Posterior cingulate gyrus (tissue), 11 donors: Measurements from ENCODE around the gene HIPK2.

ENCODE experiments used
- DNase-seq, 10 donors: peaks; one replicate each; pipeline versions ENCODE4 v3.0.0 to v3.0.0-alpha.2; 2020 to 2021; ENCODE audit warnings: mixed read lengths in 3 of 10
- intact Hi-C: fragments of 100-400 bp; cut with DNase I; formaldehyde crosslinking; loops from one replicate; pipeline ENCODE4 v1.15.1; 2023

The HIPK2 gene

GRCh38 chr7:139777948-139778841 is at the start of gene HIPK2:
Gene HIPK2, minus strand, starts transcription at chr7:139777998. Its CDS starts 375 bp downstream, at chr7:139777623.
- intact Hi-C loops: loop anchor here (2.0 kb wide), 2 partner anchors 131 to 225 kb away; no protein-coding TSS in a partner anchor
- peak; percentile 64 to 96 (median 74) for DNase-seq

GRCh38 chr7:139827042-139827441 is 49.2 kb upstream of the HIPK2 start:
- no peak for DNase-seq
- intact Hi-C loops: no loop called here

DNA sequence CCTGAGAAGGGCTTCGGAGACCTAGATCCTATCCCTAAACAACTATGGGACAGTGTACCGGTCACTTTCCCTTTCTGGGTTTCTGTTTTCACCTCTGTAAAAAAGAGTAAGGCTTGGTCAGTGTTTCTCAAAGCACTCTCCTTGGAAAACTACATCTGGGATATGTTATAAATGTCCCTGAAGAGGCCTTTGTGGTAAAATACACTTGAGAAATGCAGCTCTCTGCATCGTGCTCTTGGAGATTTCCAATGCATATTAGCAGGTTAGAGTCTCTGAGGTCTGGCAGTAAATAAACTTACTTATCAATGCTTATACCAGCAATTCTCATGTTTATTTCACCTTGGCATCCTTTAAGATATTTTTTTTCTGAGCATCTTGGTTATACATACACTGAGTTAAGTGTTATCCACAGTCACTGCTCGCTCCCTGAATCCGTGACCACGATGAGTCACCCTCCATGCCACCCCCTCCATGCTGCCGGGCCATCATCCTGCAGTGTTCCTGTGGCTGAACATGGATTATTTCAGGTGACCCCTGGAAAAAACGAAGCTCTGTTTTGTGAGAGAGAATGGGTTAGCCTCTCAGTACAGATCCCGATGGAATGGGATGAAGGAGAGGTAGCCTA is 48.0 kb upstream of the HIPK2 start:
- peak in 1 of 10 donors; percentile 75 for DNase-seq
- intact Hi-C loops: no loop called here

DNA sequence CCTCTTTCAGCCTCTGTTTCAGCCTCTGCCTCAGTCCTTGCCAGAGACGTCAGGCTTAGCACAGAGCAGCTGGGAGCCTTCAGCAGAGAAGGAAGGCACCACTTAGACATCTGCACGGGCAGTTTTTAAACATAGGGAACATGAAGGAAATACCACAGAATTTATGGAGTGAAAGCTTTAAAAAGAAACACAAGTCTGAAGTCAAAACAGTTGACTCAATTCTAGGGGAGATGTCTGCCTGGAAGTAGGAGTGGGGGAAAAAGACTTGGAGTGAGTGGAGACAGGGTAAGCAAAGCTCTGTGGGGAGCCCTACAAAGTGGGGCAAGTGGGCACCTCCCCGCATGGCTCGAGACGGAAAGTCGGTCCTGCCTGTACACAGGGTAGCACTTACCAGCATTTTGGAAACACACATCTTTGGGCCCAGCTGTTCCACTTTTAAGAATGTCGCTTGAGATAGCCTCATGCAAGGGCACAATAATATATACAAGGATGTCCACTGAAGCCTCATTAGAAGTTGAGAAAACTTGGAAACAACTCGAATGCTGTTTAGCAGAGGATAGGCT is 46.2 kb upstream of the HIPK2 start:
- no peak for DNase-seq
- intact Hi-C loops: no loop called here

DNA sequence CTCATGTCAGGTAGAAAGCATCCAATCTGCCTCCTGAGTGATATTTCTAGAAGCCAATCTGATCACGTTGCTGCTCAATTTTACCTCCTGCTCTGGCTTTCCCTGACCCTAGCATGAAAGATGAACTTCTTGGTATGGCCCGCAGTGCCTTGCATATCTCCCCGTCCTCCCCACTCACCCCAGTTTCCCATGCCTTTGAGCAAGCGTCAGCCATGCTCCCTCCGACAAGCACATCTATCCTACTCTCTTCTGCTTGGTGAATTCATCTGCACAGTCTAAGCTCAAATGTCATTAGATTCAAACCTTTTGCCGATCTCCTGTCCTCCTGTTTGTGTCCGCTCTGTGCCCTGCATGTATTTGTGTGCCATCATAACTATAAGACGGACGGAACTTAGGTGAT is 45.1 kb upstream of the HIPK2 start:
- intact Hi-C loops: no loop called here

DNA sequence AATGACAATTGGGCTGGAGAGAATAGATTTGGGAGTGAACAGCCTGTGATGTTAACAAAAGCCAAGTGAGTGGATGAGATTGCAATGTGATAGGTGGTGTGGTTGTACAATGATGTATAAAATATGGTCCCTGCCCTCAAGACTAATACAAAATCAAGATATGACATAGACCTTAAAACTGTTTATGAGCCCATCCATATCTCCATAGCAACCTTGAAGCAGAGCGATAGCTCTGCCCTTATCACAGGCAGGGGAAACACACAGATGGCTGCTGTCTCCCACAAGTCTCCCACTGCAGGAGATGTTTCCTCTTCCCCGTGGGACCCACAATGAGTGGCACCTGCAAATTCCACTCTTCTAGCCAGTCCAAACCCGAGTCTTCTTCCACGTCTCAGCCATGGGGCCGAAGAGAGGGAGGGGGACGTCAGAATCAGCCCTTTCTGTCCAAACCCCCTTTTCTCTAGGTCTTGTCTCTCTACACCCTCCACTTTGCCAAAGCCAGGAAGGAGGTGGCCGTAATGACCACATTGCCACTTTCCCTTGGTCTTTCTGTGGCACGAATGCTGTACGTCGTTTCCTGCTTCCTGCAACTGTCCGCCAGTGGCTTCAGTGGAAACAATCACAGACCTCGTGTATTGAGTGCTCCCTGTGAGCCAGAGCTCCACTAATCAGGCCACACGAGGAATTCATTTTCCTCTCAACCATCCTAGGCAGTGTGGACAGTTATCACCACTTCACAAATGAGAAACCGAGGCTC is 43.7 kb upstream of the HIPK2 start:
- DNase-seq: no peak
- intact Hi-C loops: no loop called here

More for the DNA sequence above, 45.1 kb upstream of the HIPK2 start:
- no peak for DNase-seq

DNA sequence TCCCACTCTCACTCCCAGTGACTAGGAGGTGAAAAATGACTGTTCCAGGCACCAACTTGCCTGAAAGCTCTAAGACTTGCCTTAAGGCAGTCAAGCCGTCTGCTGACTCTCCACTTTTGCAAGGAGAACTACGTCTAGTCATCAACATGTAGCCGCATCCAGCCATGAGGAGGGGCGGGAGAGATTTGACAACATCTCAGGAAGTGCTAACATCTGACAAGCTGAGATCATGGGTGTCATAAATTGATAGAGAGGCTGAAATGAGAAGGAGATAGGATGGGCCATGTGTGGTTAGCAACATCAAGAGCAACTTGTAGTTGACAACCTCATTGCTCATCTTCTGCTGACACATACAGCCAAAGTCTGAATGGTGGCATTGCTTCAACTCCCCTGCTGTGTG is 42.3 kb upstream of the HIPK2 start:
- DNase-seq: no peak
- intact Hi-C loops: no loop called here

- DNase-seq: no peak
- intact Hi-C loops: no loop called here
Observed at GRCh38 chr7:139817249-139817648, 39.5 kb upstream of the HIPK2 start.

DNA sequence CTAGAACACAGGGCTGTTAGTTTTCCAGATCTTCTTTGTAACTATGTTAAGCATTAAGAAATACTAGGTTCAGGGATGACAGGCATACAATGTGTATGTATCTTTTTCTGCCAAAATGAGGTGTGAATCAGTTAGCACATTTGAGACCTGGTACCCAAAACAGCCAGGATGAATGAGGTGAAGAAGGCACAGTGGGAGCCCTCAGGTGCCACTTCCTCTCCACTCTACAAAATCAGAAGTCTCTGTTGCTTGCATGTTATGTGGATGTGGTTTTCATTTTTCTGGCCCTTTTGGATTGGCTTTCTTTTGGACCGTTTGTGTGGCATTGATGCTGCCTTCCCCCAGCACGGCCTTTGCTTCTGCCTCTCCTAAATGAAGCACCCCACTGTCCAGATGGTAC is 35.9 kb upstream of the HIPK2 start:
- DNase-seq: no peak
- intact Hi-C loops: no loop called here

- DNase-seq: no peak
- intact Hi-C loops: no loop called here
Observed at GRCh38 chr7:139813151-139813550, 35.4 kb upstream of the HIPK2 start.

DNA sequence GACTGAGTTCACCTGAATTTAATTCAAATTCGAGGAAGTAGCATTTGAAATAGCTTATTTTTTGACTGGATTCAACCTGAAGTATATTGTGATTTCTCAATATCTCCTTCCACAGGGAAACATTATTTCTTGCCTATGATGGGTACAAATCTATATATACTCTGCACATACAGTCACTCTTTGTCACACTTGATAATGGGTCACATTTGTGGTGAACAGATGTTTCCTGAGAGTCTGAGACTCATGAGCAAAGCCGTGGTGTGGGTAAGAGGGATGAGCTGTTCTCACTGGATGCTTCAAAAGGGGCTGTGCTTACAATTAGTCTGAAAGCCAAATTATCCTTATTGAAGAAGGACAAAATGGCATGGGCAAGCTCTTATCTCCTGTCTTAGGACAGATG is 33.3 kb upstream of the HIPK2 start:
- intact Hi-C loops: no loop called here
- DNase-seq: no peak

DNA sequence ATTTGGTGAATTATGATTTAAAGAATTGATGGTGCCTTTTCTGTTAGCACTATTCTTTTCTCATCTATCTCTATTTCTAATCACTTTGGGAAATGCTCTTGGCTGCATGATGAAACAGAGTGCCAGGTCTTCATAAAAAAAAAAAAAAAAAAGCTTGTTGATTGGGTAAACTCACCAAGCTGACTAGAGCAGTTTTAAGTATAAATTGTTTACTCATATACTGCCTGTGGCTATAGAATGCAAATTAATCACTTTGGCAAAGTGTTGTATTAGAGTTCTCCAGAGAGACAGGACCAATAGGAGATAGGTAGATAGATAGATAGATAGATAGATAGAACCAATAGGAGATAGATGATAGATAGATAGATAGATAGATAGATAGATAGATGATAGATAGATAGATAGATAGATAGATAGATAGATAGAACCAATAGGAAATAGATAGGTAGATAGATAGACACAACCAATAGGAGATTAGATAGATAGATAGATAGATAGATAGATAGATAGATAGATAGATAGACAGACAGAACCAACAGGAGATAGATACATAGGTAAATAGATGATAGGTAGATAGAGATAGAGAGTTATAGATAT is 31.1 kb upstream of the HIPK2 start:
- intact Hi-C loops: no loop called here
- no peak for DNase-seq

DNA sequence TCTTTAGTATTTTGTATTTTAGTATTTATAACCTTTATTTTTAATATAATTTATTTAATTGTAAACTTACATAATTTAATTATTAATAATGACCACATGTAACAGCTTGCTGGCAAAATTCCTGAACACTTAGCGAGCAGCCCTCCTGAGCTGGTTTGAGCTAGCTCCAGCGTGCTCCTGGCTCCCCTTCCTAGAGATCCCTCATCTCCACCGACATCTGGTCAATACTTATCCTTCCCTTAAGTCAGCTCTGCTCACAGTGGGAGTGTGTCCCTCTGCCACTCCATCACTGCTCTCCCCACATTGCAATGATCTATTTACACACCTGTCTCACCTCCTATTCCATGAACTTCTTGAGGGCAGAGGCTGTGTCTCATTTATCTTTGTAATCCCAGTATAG is 30.6 kb upstream of the HIPK2 start:
- no peak for DNase-seq
- intact Hi-C loops: no loop called here

GRCh38 chr7:139807009-139807408 is 29.2 kb upstream of the HIPK2 start:
- DNase-seq: no peak
- intact Hi-C loops: no loop called here

DNA sequence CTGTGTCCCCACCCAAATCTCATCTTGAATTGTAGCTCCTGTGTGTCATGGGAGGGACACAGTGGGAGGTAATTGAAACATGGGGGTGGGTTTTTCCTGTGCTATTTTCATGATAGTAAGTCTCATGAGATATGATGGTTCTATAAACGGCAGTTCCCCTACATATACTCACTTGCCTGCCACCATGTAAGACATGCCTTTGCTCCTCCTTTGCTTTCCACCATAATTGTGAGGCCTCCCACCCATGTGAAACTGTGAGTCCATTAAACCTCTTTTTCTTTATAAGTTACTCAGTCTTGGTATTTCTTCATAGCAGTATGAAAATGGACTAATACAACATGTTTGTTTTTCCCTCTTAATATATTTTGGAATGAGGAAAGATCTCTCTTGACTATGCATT is 26.8 kb upstream of the HIPK2 start:
- no peak for DNase-seq
- intact Hi-C loops: no loop called here

DNA sequence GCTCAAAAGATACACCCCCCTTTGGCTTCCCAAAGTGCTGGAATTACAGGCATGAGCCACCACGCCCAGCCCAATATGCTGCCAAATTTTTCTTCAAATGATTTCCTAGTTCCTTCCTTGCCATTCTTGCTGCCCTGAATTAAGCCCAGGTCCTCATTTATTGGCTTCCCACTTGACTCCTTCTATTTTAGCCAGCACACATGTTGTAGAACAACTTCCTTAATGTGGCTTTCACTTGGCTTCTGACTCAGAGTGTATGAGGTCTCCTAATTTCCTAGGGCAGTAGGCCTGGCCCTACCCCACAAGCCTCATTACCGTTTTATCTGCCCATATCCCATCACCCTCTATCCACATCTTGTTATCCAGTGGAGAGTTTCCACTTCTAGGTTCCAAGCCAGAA is 21.8 kb upstream of the HIPK2 start:
- intact Hi-C loops: no loop called here
- DNase-seq: peak in 1 of 10 donors; percentile 16

DNA sequence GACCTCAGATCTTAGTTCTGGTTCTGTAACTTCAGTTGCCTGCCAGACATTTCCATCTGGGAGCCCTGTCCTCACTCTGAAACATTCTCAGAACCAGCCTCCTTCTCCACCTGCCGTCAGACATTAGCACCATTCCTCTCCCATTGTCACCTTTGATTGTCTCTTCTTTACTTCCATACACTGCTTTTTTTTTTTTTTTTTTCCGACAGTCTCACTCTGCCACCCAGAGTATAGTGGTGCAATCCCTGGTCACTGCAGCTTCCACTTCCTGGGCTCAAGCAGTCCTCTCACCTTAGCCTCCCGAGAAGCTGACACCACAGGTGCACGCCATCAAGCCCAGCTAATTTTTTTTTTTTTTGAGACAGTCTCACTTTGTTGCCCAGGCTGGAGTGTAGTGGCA is 21.1 kb upstream of the HIPK2 start:
- DNase-seq: no peak
- intact Hi-C loops: no loop called here

GRCh38 chr7:139798221-139798620 is 20.4 kb upstream of the HIPK2 start:
- DNase-seq: peak in 1 of 10 donors; percentile 22
- intact Hi-C loops: no loop called here

DNA sequence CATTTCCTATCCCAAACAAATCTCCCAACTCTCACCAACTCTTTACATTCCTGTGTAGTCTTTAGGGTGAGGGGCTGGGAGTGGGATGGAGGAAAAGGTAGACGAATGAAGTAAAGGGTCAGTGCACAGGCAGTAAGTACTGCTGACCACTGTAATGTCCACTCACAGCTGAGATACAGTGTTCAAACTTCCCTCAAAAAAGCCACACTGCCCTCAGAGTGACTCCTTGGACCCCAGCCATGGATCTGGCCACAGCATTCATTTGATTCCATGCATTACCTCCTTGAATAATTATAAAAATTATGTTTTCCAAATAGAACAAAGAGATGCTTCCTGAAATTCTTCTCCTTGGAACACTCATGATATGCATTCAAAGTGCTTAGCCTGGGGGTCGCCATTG is 19.8 kb upstream of the HIPK2 start:
- intact Hi-C loops: no loop called here

DNA sequence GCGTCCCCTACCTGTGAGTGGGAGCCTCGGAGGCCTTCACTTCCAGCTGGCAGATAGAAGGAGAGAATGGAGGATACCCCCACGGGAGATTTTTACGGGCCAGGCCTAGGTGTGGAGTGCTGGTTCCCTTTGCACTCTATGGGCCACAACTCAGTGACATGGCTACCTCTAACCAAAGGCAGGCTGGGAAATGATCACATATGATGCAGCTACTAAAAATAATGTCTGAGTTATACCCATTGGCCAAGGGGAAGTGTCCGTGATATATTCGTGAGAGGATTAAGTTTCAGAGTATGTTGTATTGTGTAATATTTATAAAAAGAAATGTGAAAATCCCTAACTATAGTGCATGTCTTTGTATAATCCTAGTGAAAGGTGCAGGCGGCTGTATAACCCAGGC is 13.5 kb upstream of the HIPK2 start:
- intact Hi-C loops: no loop called here
- DNase-seq: peak in 1 of 10 donors; percentile 8

More for the DNA sequence above, 19.8 kb upstream of the HIPK2 start:
- DNase-seq: no peak
